Erythroblast (primary cell): Measurements from ENCODE around the gene TSPAN2.

ENCODE experiments used
- GATA1 ChIP-seq: IDR thresholded peaks from 2 replicates; pipeline ENCODE4 v1.6.1; 2011; ENCODE audit warnings: low read depth, mild to moderate bottlenecking, control low read depth, low read length, moderate library complexity
- POLR2A ChIP-seq: IDR thresholded peaks from 2 replicates; pipeline ENCODE4 v1.6.1; 2011; ENCODE audit warnings: mild to moderate bottlenecking, low read length

DNA sequence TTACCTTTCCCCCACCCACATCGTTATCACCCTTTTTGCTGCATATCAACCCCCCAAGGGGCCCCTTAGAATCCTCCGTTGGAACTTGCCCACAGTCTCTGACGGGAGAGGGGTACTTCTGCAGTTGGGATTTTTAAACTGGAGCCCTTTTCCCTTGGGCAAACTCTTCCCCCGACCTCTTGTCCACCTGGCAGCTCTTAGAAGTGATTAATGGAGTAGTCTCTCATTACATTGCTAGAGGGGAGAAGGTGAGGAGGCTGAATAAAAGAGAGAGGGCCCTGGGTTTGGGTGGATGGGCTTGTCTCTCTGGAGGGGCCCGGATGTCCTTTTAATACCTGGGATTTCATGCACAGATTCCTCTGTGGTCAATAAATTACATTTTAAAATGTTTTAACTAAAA is 27.2 kb upstream of the TSPAN2 start:
- TF ChIP-seq POLR2A (no peak), GATA1 (no peak)
